Activated CD4-positive, alpha-beta T cell treated with anti-CD3 and anti-CD28 coated beads, Interleukin-2, amount 50 U/mL, for 16 hours (primary cell): Measurements from ENCODE around the gene CHRFAM7A.
"Not testable (repeated sequence)": the region's sequence is repeated elsewhere in the genome, so short reads cannot be mapped to it uniquely, and the experiment has no call there.

Source experiments
- DNase-seq: peaks from one replicate; pipeline ENCODE4 v3.0.0-alpha.2; 2020

The CHRFAM7A gene

GRCh38 chr15:30392766-30393663 lies at the start of gene CHRFAM7A:
Gene CHRFAM7A (minus strand): TSS chr15:30393540. CDS start chr15:30383351, 10,189 bp downstream.
- DNase-seq = not testable (repeated sequence)

- DNase-seq = not testable (repeated sequence)
Measured at GRCh38 chr15:30438348-30438747, 45.0 kb upstream of the CHRFAM7A start.

- DNase-seq = not testable (repeated sequence)
Measured at GRCh38 chr15:30435878-30436277, 42.5 kb upstream of the CHRFAM7A start.

- DNase-seq = not testable (repeated sequence)
Measured at GRCh38 chr15:30420723-30421122, 27.4 kb upstream of the CHRFAM7A start.

- not testable (repeated sequence) for DNase-seq
Measured at GRCh38 chr15:30414160-30414559, 20.8 kb upstream of the CHRFAM7A start, which contains the start of gene GOLGA8R. Gene GOLGA8R (minus strand): TSS chr15:30414260. CDS start chr15:30414162, 98 bp downstream.

- DNase-seq = peak; percentile 0
Measured at GRCh38 chr15:30407636-30408035, 14.3 kb upstream of the CHRFAM7A start.

- DNase-seq = peak; percentile 28
Measured at GRCh38 chr15:30398988-30399387, 5.6 kb upstream of the CHRFAM7A start.

GRCh38 chr15:30393664-30393991 lies 288 bp upstream of the CHRFAM7A start:
- not testable (repeated sequence) for DNase-seq

GRCh38 chr15:30386318-30386887 lies 6.9 kb downstream of the CHRFAM7A start:
- DNase-seq = not testable (repeated sequence)

GRCh38 chr15:30377082-30377413 lies 16.3 kb downstream of the CHRFAM7A start:
- DNase-seq = not testable (repeated sequence)

- DNase-seq = not testable (repeated sequence)
Measured at GRCh38 chr15:30376375-30377081, 16.8 kb downstream of the CHRFAM7A start.

GRCh38 chr15:30375872-30376271 lies 17.5 kb downstream of the CHRFAM7A start:
- not testable (repeated sequence) for DNase-seq

- DNase-seq = not testable (repeated sequence)
Measured at GRCh38 chr15:30374862-30375261, 18.5 kb downstream of the CHRFAM7A start.

- DNase-seq = not testable (repeated sequence)
Measured at GRCh38 chr15:30368271-30368670, 25.1 kb downstream of the CHRFAM7A start.

- DNase-seq = not testable (repeated sequence)
Measured at GRCh38 chr15:30367246-30367645, 26.1 kb downstream of the CHRFAM7A start.

- not testable (repeated sequence) for DNase-seq
Measured at GRCh38 chr15:30361404-30361803, 31.9 kb downstream of the CHRFAM7A start.

- DNase-seq = not testable (repeated sequence)
Measured at GRCh38 chr15:30360990-30361389, 32.4 kb downstream of the CHRFAM7A start.

- DNase-seq = not testable (repeated sequence)
Measured at GRCh38 chr15:30355043-30355442, 38.3 kb downstream of the CHRFAM7A start.

GRCh38 chr15:30349803-30350202 lies 43.5 kb downstream of the CHRFAM7A start:
- DNase-seq = not testable (repeated sequence)

GRCh38 chr15:30336584-30336983 lies 56.8 kb downstream of the CHRFAM7A start:
- not testable (repeated sequence) for DNase-seq

- not testable (repeated sequence) for DNase-seq
Measured at GRCh38 chr15:30334152-30334551, 59.2 kb downstream of the CHRFAM7A start.

- DNase-seq = not testable (repeated sequence)
Measured at GRCh38 chr15:30326145-30326544, 67.2 kb downstream of the CHRFAM7A start.

GRCh38 chr15:30321063-30321462 lies 72.3 kb downstream of the CHRFAM7A start:
- DNase-seq = not testable (repeated sequence)
